ENCODE measurements around the gene ANO3.

Gene ANO3

DNA sequence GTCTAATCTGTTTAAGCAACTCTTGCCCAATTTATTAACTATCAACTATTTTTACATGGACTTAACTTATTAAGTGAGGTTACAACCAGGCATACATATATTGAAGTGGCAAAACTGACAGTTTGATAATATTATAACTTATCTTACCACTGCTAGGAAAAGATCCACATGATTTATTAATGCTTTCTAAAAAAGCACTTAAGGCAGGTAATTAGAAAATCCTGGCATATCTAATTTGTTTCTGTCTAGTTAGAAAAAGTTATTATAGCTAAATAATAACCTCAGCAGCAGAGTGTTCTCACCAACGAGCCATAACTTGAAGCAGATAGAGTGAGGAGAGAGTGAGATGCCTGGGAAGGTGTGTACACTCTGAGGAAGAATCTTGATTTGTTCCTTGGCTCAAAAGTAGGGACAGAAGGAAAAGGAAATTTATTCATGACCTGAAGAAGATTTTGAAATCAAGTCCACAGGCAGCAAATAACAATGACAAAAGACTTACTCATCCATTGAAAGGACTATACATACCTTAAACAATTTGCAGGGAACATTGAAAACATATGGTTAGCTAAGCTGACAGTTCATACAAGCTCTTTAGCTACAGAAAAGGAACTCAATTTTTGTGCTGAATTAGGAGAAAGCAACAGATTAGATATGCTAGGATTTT is 247.2 kb downstream of the ANO3 start:
- DNase-seq (ENCODE audit: low spot score): no peak
- in situ Hi-C loops (cut with MboI; ENCODE audit: low sequenced_read_pairs, unreplicated experiment): no loop called here

DNA sequence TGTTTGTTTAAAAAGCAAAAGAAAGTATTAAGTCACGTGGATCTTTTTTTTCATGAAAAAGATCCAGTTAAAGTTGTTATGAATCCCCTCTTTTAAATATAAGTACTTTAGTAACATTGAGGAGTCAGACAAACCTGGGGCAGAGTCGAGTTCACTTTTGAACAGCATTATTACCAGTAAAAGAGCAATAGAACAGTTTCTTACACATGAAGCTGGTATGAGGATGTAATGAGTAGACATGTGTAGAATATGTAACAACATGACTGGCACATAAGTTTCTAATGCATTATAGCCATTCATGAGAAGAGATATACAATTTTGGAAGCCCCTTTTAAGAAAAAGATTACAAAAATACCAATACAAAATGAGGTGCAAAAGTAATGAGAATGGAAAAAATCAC is 247.8 kb downstream of the ANO3 start:
- in situ Hi-C loops (cut with MboI; ENCODE audit: low sequenced_read_pairs, unreplicated experiment): no loop called here
- TF ChIP-seq, protein P1, sequence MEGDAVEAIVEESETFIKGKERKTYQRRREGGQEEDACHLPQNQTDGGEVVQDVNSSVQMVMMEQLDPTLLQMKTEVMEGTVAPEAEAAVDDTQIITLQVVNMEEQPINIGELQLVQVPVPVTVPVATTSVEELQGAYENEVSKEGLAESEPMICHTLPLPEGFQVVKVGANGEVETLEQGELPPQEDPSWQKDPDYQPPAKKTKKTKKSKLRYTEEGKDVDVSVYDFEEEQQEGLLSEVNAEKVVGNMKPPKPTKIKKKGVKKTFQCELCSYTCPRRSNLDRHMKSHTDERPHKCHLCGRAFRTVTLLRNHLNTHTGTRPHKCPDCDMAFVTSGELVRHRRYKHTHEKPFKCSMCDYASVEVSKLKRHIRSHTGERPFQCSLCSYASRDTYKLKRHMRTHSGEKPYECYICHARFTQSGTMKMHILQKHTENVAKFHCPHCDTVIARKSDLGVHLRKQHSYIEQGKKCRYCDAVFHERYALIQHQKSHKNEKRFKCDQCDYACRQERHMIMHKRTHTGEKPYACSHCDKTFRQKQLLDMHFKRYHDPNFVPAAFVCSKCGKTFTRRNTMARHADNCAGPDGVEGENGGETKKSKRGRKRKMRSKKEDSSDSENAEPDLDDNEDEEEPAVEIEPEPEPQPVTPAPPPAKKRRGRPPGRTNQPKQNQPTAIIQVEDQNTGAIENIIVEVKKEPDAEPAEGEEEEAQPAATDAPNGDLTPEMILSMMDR (IDR thresholded peaks at IDR 0.05; ENCODE audit: borderline replicate concordance, control extremely low read depth, extremely low read depth, insufficient read depth, missing control alignments): no peak

More for the DNA sequence above, 247.2 kb downstream of the ANO3 start:
- TF ChIP-seq, protein P1 (IDR thresholded peaks at IDR 0.05; ENCODE audit: borderline replicate concordance, control extremely low read depth, extremely low read depth, insufficient read depth, missing control alignments): no peak

DNA sequence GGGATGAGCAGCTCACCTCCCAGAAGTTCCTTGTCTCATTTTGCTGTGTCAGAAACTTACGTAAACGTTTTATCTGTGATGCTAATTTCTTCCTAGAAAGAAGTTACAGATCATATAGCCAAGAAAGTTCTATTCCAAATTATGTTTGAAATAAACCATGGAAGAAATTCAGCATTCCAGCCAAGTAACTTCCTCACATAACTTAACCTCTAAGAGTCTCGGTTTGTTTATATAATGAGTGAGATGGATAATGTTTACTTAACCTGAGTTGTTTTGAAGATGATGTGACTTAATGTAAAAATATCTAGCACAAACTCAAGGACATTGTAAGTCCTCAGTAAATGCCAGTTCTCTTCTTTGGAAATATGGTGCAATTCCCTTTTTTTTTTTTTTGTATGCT is 249.0 kb downstream of the ANO3 start:
- TF ChIP-seq, protein P1 (IDR thresholded peaks at IDR 0.05; ENCODE audit: borderline replicate concordance, control extremely low read depth, extremely low read depth, insufficient read depth, missing control alignments): no peak
- in situ Hi-C loops (cut with MboI; ENCODE audit: low sequenced_read_pairs, unreplicated experiment): no loop called here
- no peak for DNase-seq (ENCODE audit: low spot score)

More for the DNA sequence above, 247.8 kb downstream of the ANO3 start:
- DNase-seq (ENCODE audit: low spot score): no peak

DNA sequence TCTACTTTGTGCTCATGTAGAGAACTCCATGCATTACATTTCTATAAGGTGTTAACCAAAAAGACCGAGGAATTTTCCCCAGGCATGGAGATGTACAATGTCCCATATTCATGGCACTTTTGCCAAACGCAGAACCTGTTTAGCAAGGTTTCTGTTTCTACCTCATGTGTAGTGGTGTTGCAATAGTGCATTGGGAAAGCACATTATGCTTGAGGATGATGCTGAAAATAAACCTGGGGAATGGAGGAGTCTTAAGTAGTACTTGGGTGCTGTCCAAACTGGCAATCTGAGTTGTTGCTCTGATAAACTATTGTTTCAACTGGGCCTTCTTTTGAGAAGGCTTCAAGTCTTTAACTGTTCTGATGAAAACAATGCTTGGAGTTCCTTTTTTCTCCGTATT is 251.6 kb downstream of the ANO3 start:
- no peak for DNase-seq (ENCODE audit: low spot score)
- TF ChIP-seq, protein P1 (IDR thresholded peaks at IDR 0.05; ENCODE audit: borderline replicate concordance, control extremely low read depth, extremely low read depth, insufficient read depth, missing control alignments): no peak
- in situ Hi-C loops (cut with MboI; ENCODE audit: low sequenced_read_pairs, unreplicated experiment): no loop called here

DNA sequence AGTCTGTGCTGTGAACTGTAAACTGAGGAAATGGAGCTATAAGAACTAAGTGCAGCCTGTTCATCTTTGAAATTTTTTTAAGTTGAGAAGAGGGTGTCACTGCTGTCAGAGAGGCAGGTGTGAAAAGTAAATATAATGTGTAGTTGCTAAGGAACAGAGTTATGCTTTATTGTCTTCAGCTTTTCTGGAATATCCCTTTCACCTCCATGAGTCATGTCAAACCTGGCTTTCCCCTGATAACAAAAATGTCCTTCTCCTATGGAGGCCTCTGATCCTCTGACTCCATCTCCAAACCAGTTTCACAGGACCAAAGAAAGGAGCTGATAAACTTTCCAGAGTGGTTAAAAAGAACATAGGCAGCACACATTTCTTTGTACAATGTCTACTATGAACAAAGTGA is 252.9 kb downstream of the ANO3 start:
- TF ChIP-seq, protein P1 (IDR thresholded peaks at IDR 0.05; ENCODE audit: borderline replicate concordance, control extremely low read depth, extremely low read depth, insufficient read depth, missing control alignments): no peak
- no peak for DNase-seq (ENCODE audit: low spot score)
- in situ Hi-C loops (cut with MboI; ENCODE audit: low sequenced_read_pairs, unreplicated experiment): no loop called here

DNA sequence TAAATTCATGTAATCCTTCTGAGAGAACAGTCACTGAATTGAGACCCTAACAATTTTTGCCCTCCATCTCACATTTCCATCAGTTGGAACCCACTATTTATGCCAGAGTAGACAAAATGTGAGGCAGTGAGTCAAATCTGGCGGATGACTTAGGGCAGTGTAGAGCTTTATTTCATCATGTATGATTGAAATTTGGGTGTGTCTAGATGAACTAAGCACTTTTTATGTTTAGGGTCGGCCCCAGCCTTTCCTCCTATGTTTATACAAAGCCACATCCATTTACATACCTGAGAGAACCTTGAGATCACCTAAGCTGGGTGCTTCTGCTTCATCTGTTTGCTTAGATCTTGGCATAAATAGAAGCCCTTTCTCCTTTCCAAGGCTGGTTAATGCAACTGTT is 255.1 kb downstream of the ANO3 start:
- DNase-seq (ENCODE audit: low spot score): no peak
- TF ChIP-seq, protein P1 (IDR thresholded peaks at IDR 0.05; ENCODE audit: borderline replicate concordance, control extremely low read depth, extremely low read depth, insufficient read depth, missing control alignments): no peak
- in situ Hi-C loops (cut with MboI; ENCODE audit: low sequenced_read_pairs, unreplicated experiment): no loop called here

Measured in GM13976 (cell line).